ENCODE results near the gene ETDA. TPM values are rescaled to one million over a fixed set of nuclear protein-coding genes. Genes with fewer than 3 reads are reported as not detected.
"Not testable (repeated sequence)": the region's sequence is repeated elsewhere in the genome, so short reads cannot be mapped to it uniquely, and the experiment has no call there.

Gene ETDA
- total and polyA plus RNA-seq, 9 donors, result not detected

GRCh38 chrX:135257469-135257868, 5.6 kb downstream of the ETDA start:
- no peaks in the 10 kb centered on the region for H3K36me3 ChIP-seq
- H3K4me1 ChIP-seq (ENCODE audit: insufficient read depth), result no peaks in the 10 kb centered on the region
- 87 to 92% (median 90%) methylated on average over 6 of the region's 6 CpGs for WGBS, 3 donors
- no peak for TF ChIP-seq CTCF (IDR thresholded peaks at IDR 0.05)
- TF ChIP-seq EP300 (IDR thresholded peaks at IDR 0.05), result no peak
- no peak for TF ChIP-seq POLR2A (IDR thresholded peaks at IDR 0.05)
- DNase-seq, result no peak
- H3K9me3 ChIP-seq, result no peaks in the 10 kb centered on the region
- H3K27ac ChIP-seq, result no peak overlapping the region
- H3K4me3 ChIP-seq, result no peak overlapping the region
- intact Hi-C loops (cut with DNase I), result no loop called here
- no peaks in the 10 kb centered on the region for H3K27me3 ChIP-seq

DNA sequence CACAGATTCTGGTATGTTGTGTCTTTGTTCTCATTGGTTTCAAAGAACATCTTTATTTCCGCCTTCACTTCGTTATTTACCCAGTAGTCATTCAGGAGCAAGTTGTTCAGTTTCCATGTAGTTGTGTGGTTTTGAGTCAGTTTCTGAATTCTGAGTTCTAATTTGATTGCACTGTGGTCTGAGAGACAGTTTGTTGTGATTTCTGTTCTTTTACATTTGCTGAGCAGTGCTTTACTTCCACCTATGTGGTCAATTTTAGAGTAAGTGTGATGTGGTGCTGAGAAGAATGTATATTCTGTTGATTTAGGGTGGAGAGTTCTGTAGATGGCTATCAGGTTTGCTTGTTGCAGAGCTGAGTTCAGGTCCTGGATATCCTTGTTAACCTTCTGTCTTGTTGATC, 9.1 kb downstream of the ETDA start:
- 85 to 90% (median 89%) methylated on average over 2 of the region's 2 CpGs for WGBS, 3 donors
- H3K36me3 ChIP-seq; H3K4me1 ChIP-seq (ENCODE audit: insufficient read depth); DNase-seq; H3K9me3 ChIP-seq; intact Hi-C loops (cut with DNase I); H3K4me3 ChIP-seq; H3K27ac ChIP-seq; H3K27me3 ChIP-seq: not testable (repeated sequence)

GRCh38 chrX:135263376-135263775, 11.5 kb downstream of the ETDA start:
- intact Hi-C loops (cut with DNase I); H3K27ac ChIP-seq; H3K27me3 ChIP-seq; H3K9me3 ChIP-seq; H3K4me3 ChIP-seq; DNase-seq; H3K36me3 ChIP-seq; H3K4me1 ChIP-seq (ENCODE audit: insufficient read depth): not testable (repeated sequence)
- WGBS, 3 donors, result 77 to 81% (median 79%) methylated on average over 8 of the region's 8 CpGs

GRCh38 chrX:135264206-135264605, 12.3 kb downstream of the ETDA start:
- H3K4me1 ChIP-seq (ENCODE audit: insufficient read depth), result no peaks in the 10 kb centered on the region
- no peak for DNase-seq
- H3K27me3 ChIP-seq, result no peaks in the 10 kb centered on the region
- H3K36me3 ChIP-seq, result no peaks in the 10 kb centered on the region
- 73 to 76% (median 74%) methylated on average over 4 of the region's 4 CpGs for WGBS, 3 donors
- H3K9me3 ChIP-seq, result no peaks in the 10 kb centered on the region
- H3K27ac ChIP-seq, result no peak overlapping the region
- TF ChIP-seq EP300 (IDR thresholded peaks at IDR 0.05) (no peak), CTCF (IDR thresholded peaks at IDR 0.05) (no peak), POLR2A (IDR thresholded peaks at IDR 0.05) (no peak)
- intact Hi-C loops (cut with DNase I), result no loop called here
- no peak overlapping the region for H3K4me3 ChIP-seq

DNA sequence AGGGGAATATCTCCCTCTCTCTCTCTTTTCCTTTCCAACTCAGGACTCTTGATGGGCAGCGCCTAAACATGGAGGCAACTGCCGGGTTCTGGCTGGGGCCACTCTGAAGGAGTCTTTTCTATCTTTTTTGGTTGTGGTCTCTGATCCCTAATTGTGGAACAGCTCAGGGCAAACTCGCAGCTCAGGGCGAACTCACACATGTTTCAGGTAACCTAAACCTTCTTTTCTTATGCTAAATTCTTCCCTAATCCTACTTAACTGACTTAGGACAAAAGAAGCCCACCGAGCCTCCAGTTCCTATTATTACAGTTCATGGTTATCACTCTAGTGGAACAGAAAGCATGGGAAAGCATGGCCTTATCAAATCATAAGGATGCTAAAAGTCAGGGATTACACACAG, 21.3 kb downstream of the ETDA start:
- Histone ChIP-seq H3K27ac (no peak overlapping the region), H3K36me3 (no peaks in the 10 kb centered on the region), H3K9me3 (no peaks in the 10 kb centered on the region), H3K4me3 (no peak overlapping the region), H3K4me1 (ENCODE audit: insufficient read depth) (no peaks in the 10 kb centered on the region), H3K27me3 (no peaks in the 10 kb centered on the region)
- no peak for TF ChIP-seq CTCF (IDR thresholded peaks at IDR 0.05)
- TF ChIP-seq POLR2A (IDR thresholded peaks at IDR 0.05), result no peak
- no peak for TF ChIP-seq EP300 (IDR thresholded peaks at IDR 0.05)
- intact Hi-C loops (cut with DNase I), result no loop called here
- DNase-seq, result no peak
- 63 to 79% (median 66%) methylated on average over 5 of the region's 5 CpGs for WGBS, 3 donors

GRCh38 chrX:135275973-135276372, 24.1 kb downstream of the ETDA start:
- TF ChIP-seq POLR2A (IDR thresholded peaks at IDR 0.05) (no peak), CTCF (IDR thresholded peaks at IDR 0.05) (no peak), EP300 (IDR thresholded peaks at IDR 0.05) (no peak)
- H3K9me3 ChIP-seq, result no peaks in the 10 kb centered on the region
- H3K27ac ChIP-seq, result no peak overlapping the region
- H3K4me3 ChIP-seq, result no peak overlapping the region
- H3K36me3 ChIP-seq, result no peaks in the 10 kb centered on the region
- intact Hi-C loops (cut with DNase I), result no loop called here
- no peaks in the 10 kb centered on the region for H3K27me3 ChIP-seq
- no peak for DNase-seq
- no peaks in the 10 kb centered on the region for H3K4me1 ChIP-seq (ENCODE audit: insufficient read depth)
